ENCODE measurements around the gene PGF.

DNA sequence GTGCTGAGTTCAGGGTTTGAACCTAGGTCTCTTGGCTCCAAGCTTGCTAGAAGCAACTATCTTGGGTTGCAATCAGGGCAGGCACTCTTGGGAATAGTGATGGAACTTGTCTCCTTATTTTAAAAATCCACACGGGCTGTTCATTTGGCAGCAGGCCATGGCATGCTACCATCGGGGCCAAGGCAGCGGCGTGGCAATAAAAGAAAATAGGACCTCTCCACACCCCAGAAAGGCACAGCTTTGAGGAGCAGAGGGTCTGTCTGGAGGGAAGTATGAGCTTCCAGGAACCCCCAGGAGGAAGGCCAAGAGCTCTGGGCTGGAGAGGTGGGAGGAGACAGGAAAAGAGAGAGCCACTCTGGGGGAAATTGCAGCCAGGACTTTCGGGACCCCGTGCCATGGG lies 47.7 kb downstream of the PGF start:
- no peak for TF ChIP-seq EP300 (IDR thresholded peaks at IDR 0.05)
- no peak for TF ChIP-seq POLR2AphosphoS5 (IDR thresholded peaks at IDR 0.05)
- TF ChIP-seq, protein P1, sequence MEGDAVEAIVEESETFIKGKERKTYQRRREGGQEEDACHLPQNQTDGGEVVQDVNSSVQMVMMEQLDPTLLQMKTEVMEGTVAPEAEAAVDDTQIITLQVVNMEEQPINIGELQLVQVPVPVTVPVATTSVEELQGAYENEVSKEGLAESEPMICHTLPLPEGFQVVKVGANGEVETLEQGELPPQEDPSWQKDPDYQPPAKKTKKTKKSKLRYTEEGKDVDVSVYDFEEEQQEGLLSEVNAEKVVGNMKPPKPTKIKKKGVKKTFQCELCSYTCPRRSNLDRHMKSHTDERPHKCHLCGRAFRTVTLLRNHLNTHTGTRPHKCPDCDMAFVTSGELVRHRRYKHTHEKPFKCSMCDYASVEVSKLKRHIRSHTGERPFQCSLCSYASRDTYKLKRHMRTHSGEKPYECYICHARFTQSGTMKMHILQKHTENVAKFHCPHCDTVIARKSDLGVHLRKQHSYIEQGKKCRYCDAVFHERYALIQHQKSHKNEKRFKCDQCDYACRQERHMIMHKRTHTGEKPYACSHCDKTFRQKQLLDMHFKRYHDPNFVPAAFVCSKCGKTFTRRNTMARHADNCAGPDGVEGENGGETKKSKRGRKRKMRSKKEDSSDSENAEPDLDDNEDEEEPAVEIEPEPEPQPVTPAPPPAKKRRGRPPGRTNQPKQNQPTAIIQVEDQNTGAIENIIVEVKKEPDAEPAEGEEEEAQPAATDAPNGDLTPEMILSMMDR (IDR thresholded peaks at IDR 0.05): no peak
- TF ChIP-seq POLR2A (IDR thresholded peaks at IDR 0.05): no peak

All from upper lobe of left lung (tissue), 4 donors.